Measurements from ENCODE around the gene TCN1.
"Not testable (repeated sequence)": the region's sequence is repeated elsewhere in the genome, so short reads cannot be mapped to it uniquely, and the experiment has no call there.

TCN1 gene

GRCh38 chr11:59859673-59860072 is 6.6 kb downstream of the TCN1 start:
- H3K4me3 ChIP-seq (replicated peaks; ENCODE audit: low read depth, low read length), result no peak overlapping the region
- no peak for TF ChIP-seq CTCF (IDR thresholded peaks at IDR 0.05; ENCODE audit: low read depth, low read length, missing control alignments)
- no peak for DNase-seq (ENCODE audit: extremely low read depth, low read depth)

DNA sequence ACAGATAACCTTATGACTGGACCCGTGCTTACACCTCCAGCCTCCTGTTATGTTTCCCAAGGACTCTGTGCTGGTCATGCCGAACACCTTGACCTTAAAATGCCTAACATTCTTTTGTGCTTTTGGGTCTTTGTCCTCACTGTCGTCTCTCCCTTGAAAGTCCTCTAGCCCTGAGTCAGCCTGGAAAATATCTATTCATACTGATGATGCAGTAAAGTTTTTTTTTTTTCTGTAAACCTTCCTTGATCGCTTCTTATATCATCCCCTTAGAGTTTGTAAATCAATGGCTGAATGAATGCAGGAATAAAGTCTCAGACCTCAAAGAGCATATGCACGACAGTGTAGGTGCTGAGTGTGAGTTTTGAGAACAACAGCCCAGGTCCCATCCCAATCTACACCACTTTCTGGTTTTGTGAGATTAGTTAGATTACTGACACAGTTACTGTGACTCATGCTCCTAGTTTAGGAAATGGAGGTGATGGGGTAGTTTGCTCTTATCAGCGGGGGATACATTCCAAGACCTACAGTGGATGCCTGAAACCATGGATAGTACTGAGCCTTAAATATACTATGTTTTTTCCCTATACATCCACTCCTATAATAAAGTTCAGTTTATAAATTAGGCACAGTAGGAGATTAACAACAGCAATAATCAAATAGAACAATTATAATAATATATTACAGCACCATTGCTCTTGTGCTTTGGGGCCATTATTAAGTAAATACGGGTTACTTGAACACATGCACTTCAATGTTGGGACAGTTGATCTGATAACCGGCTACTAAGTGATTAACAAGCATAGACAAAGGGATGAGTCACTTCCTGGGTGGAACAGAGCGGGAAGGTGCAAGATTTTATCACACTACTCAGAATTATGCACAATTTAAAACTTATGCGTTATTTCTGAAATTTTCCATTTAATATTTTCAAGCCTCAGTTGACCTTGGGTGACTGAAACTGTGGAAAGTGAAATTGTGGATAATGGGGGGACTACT is 8.6 kb downstream of the TCN1 start:
- DNase-seq (ENCODE audit: extremely low read depth, low read depth), result no peak
- H3K4me3 ChIP-seq (replicated peaks; ENCODE audit: low read depth, low read length), result no peak overlapping the region
- no peak for TF ChIP-seq CTCF (IDR thresholded peaks at IDR 0.05; ENCODE audit: low read depth, low read length, missing control alignments)

DNA sequence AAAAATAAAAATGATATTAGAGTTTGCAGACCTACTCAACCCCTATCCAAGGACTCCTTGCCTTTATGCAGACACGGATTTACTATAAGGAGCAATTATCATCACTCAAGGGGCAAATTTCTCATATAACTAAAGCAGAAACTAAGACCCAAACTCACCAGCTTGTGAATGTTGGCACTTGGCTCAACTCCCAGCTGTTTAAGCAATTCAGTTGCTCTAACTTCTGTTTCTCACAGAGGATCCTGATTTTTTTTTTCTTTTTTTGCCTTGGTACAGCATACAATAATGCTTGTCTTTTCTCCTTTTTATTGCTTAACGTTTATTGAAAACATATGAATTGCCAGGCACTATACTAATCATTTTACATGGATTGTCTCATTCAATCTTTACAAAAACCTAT is 11.4 kb downstream of the TCN1 start:
- TF ChIP-seq CTCF (IDR thresholded peaks at IDR 0.05; ENCODE audit: low read depth, low read length, missing control alignments), result no peak
- DNase-seq (ENCODE audit: extremely low read depth, low read depth), result no peak

GRCh38 chr11:59851416-59851815 is 14.9 kb downstream of the TCN1 start:
- not testable (repeated sequence) for DNase-seq (ENCODE audit: extremely low read depth, low read depth); H3K4me3 ChIP-seq (replicated peaks; ENCODE audit: low read depth, low read length)

More for the DNA sequence above, 11.4 kb downstream of the TCN1 start:
- H3K4me3 ChIP-seq (replicated peaks; ENCODE audit: low read depth, low read length), result no peak overlapping the region

- not testable (repeated sequence) for H3K4me3 ChIP-seq (replicated peaks; ENCODE audit: low read depth, low read length); DNase-seq (ENCODE audit: extremely low read depth, low read depth)
Measured at GRCh38 chr11:59849551-59849950, 16.7 kb downstream of the TCN1 start.

DNA sequence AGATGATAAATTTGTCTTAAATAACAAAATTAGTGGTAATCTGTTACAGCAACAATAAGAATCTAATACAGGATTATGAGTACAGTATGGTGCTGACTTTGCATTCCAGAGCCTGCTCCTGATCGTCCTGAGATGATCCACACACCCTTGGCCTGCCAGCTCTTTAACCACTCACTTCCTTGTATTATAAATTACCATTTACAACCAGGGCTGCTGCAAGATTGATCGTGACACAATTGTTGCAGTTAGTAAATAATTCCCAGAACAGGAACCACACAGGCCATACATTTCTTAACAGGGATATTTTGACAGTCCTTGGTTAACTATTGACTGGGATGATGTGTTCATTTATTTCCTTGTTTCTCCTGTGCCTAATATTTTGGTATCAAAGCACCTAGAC is 17.2 kb downstream of the TCN1 start:
- DNase-seq (ENCODE audit: extremely low read depth, low read depth), result no peak
- TF ChIP-seq CTCF (IDR thresholded peaks at IDR 0.05; ENCODE audit: low read depth, low read length, missing control alignments), result no peak

GRCh38 chr11:59848439-59848838 is 17.8 kb downstream of the TCN1 start:
- H3K4me3 ChIP-seq (replicated peaks; ENCODE audit: low read depth, low read length); DNase-seq (ENCODE audit: extremely low read depth, low read depth): not testable (repeated sequence)

More for the DNA sequence above, 17.2 kb downstream of the TCN1 start:
- no peak overlapping the region for H3K4me3 ChIP-seq (replicated peaks; ENCODE audit: low read depth, low read length)

DNA sequence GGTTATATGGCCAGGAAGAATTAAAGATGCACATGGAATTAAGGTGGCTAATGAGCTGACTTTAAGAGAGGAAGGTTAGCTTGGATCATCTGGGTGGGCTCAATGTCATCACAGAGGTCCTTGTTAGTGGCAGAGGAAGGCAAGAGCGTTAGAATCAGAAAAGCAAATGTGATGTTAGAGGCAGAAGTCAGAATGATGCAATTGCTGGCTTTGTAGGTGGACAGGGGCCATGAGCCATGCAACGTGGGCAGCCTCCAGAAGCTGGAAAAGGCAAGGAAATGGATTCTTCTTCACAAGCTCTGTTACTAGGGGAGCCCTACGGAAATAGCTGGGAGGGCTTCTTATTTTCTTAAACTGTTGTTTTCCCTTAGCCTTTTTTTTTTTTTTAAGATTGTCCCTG is 18.7 kb downstream of the TCN1 start:
- no peak for DNase-seq (ENCODE audit: extremely low read depth, low read depth)
- no peak for TF ChIP-seq CTCF (IDR thresholded peaks at IDR 0.05; ENCODE audit: low read depth, low read length, missing control alignments)
- no peak overlapping the region for H3K4me3 ChIP-seq (replicated peaks; ENCODE audit: low read depth, low read length)

All from HFF-Myc (cell line).